H9 (cell line): ENCODE results near the gene FRG2C. TPM values are rescaled to one million over a fixed set of nuclear protein-coding genes. Genes with fewer than 3 reads are reported as not detected.
"Not testable (repeated sequence)": the region's sequence is repeated elsewhere in the genome, so short reads cannot be mapped to it uniquely, and the experiment has no call there.

Experiments
- DNase-seq: peaks from one replicate; pipeline ENCODE4 v3.0.0-alpha.2; 2017
- H2AFZ ChIP-seq: one replicate; pipeline ENCODE4 v1.6.1; 2013; ENCODE audit warnings: mild to moderate bottlenecking, low read length, control low read depth, moderate library complexity
- H2AK5ac ChIP-seq: 2 replicates; pipeline ENCODE4 v1.6.1; 2013; ENCODE audit warnings: low read length, control low read depth, mixed read lengths; ENCODE audit not compliant: insufficient read length
- H2BK120ac ChIP-seq: one replicate; pipeline ENCODE4 v1.6.1; 2013; ENCODE audit warnings: low read depth, mild to moderate bottlenecking, low read length, control low read depth, inconsistent platforms; ENCODE audit not compliant: poor library complexity, severe bottlenecking
- H2BK12ac ChIP-seq: 2 replicates; pipeline ENCODE4 v1.6.1; 2013; ENCODE audit warnings: low read length, control low read depth, mixed read lengths, low read depth; ENCODE audit not compliant: insufficient read length
- H2BK15ac ChIP-seq: 2 replicates; pipeline ENCODE4 v1.6.1; 2013; ENCODE audit warnings: low read depth, low read length, control low read depth
- H2BK20ac ChIP-seq: one replicate; pipeline ENCODE4 v1.6.1; 2013; ENCODE audit warnings: low read depth, mild to moderate bottlenecking, low read length, control low read depth, inconsistent platforms; ENCODE audit not compliant: poor library complexity, severe bottlenecking
- H2BK5ac ChIP-seq: 2 replicates; pipeline ENCODE4 v1.6.1; 2013; ENCODE audit warnings: low read length, control low read depth, mixed read lengths; ENCODE audit not compliant: insufficient read length
- H3K14ac ChIP-seq: 2 replicates; pipeline ENCODE4 v1.6.1; 2013; ENCODE audit warnings: low read length, control low read depth; ENCODE audit not compliant: insufficient read depth
- H3K18ac ChIP-seq: 2 replicates; pipeline ENCODE4 v1.6.1; 2013; ENCODE audit warnings: low read depth, mild to moderate bottlenecking, mixed read lengths, low read length, control low read depth; ENCODE audit not compliant: insufficient read length
- H3K23ac ChIP-seq: 2 replicates; pipeline ENCODE4 v1.6.1; 2013; ENCODE audit warnings: low read length, control low read depth, mixed read lengths, low read depth; ENCODE audit not compliant: insufficient read length
- H3K23me2 ChIP-seq: 2 replicates; pipeline ENCODE4 v1.6.1; 2013; ENCODE audit warnings: low read depth, mild to moderate bottlenecking, mixed read lengths, low read length, control low read depth; ENCODE audit not compliant: insufficient read length, poor library complexity, severe bottlenecking
- H3K27ac ChIP-seq: 2 replicates; pipeline ENCODE4 v1.5.1; 2013; ENCODE audit warnings: low read length, control low read depth, mixed read lengths, low read depth; ENCODE audit not compliant: insufficient read length
- H3K27me3 ChIP-seq: 2 replicates; pipeline ENCODE4 v1.6.1; 2013; ENCODE audit warnings: low read length, control low read depth, inconsistent platforms; ENCODE audit not compliant: insufficient read depth
- H3K4ac ChIP-seq: 2 replicates; pipeline ENCODE4 v1.6.1; 2013; ENCODE audit warnings: low read depth, mild to moderate bottlenecking, control low read depth, inconsistent platforms, low read length, moderate library complexity
- H3K4me1 ChIP-seq: 2 replicates; pipeline ENCODE4 v1.6.1; 2013; ENCODE audit warnings: low read length, control low read depth, inconsistent platforms; ENCODE audit not compliant: insufficient read depth
- H3K4me2 ChIP-seq: 2 replicates; pipeline ENCODE4 v1.6.1; 2013; ENCODE audit warnings: low read length, control low read depth, mixed read lengths; ENCODE audit not compliant: insufficient read length, insufficient read depth
- H3K56ac ChIP-seq: 2 replicates; pipeline ENCODE4 v1.6.1; 2013; ENCODE audit warnings: low read depth, mild to moderate bottlenecking, mixed read lengths, low read length, control low read depth; ENCODE audit not compliant: insufficient read length
- H3K79me1 ChIP-seq: 2 replicates; pipeline ENCODE4 v1.6.1; 2013; ENCODE audit warnings: low read depth, mild to moderate bottlenecking, moderate library complexity, low read length, control low read depth, inconsistent platforms; ENCODE audit not compliant: insufficient read depth, poor library complexity, severe bottlenecking
- H3K79me2 ChIP-seq: 2 replicates; pipeline ENCODE4 v1.6.1; 2013; ENCODE audit warnings: low read length, control low read depth, inconsistent platforms; ENCODE audit not compliant: insufficient read depth
- H3K9ac ChIP-seq: 2 replicates; pipeline ENCODE4 v1.6.1; 2013; ENCODE audit warnings: low read length, control low read depth, mixed read lengths; ENCODE audit not compliant: insufficient read length; ENCODE audit errors: extremely low read depth
- H3K9me3 ChIP-seq: one replicate; pipeline ENCODE4 v1.6.1; 2013; ENCODE audit warnings: low read depth, low read length, inconsistent platforms; ENCODE audit not compliant: control insufficient read depth
- H3T11ph ChIP-seq: one replicate; pipeline ENCODE4 v1.6.1; 2013; ENCODE audit warnings: mild to moderate bottlenecking, low read length, control low read depth, inconsistent platforms
- H4K20me1 ChIP-seq: one replicate; pipeline ENCODE4 v1.6.1; 2013; ENCODE audit not compliant: control insufficient read depth, insufficient read length, insufficient read depth
- H4K5ac ChIP-seq: 2 replicates; pipeline ENCODE4 v1.6.1; 2013; ENCODE audit warnings: low read depth, mild to moderate bottlenecking, mixed read lengths, low read length, control low read depth; ENCODE audit not compliant: insufficient read length
- H4K8ac ChIP-seq: replicated peaks from 2 replicates; pipeline ENCODE4 v1.6.1; 2013; ENCODE audit warnings: low read length, control low read depth, mixed read lengths, low read depth; ENCODE audit not compliant: insufficient read length
- H4K91ac ChIP-seq: 2 replicates; pipeline ENCODE4 v1.6.1; 2013; ENCODE audit warnings: low read depth, mild to moderate bottlenecking, moderate library complexity, mixed read lengths, low read length, control low read depth; ENCODE audit not compliant: insufficient read length
- H3K27ac Mint-ChIP-seq, 3 experiments: 2 replicates in 2 of 3; 3 replicates in 1 of 3; pipeline ENCODE4 v1.8.0; 2020 to 2021; ENCODE audit warnings: mixed read lengths in 3 of 3, mild to moderate bottlenecking in 1 of 3, moderate library complexity in 1 of 3
- H3K27me3 Mint-ChIP-seq: 2 replicates; pipeline ENCODE4 v1.8.0; 2021; ENCODE audit warnings: low read depth, mild to moderate bottlenecking, moderate library complexity, mixed read lengths
- H3K36me3 Mint-ChIP-seq, 3 experiments: 2 replicates in 2 of 3; 3 replicates in 1 of 3; pipeline ENCODE4 v1.8.0; 2020 to 2021; ENCODE audit warnings: low read depth in 3 of 3, mixed read lengths in 3 of 3; ENCODE audit not compliant: insufficient read depth in 1 of 3
- H3K4me1 Mint-ChIP-seq, 2 experiments: 2 replicates each; pipeline ENCODE4 v1.8.0; 2020; ENCODE audit warnings: mixed read lengths in 2 of 2
- H3K4me3 Mint-ChIP-seq, 2 experiments: 2 replicates in 1 of 2; 3 replicates in 1 of 2; pipeline ENCODE4 v1.8.0; 2020 to 2021; ENCODE audit warnings: mild to moderate bottlenecking in 2 of 2, mixed read lengths in 2 of 2, moderate library complexity in 1 of 2
- H3K9me3 Mint-ChIP-seq, 2 experiments: 2 replicates in 1 of 2; 3 replicates in 1 of 2; pipeline ENCODE4 v1.8.0; 2020; ENCODE audit warnings: mild to moderate bottlenecking in 2 of 2, mixed read lengths in 2 of 2, moderate library complexity in 1 of 2
- WGBS: extraction: QIAGEN DNeasy Blood & Tissue Kit; methylation state at CpG from one replicate; pipeline ENCODE4 v1.1.7; 2013; ENCODE audit warnings: missing lambda C conversion rate, low lambda C conversion rate, mixed read lengths; ENCODE audit not compliant: insufficient read length; ENCODE audit errors: extremely low coverage; 5-methylcytosine and 5-hydroxymethylcytosine counted together
- total RNA-seq: library from RNA; stranded (reverse); gene quantifications from 2 replicates; pipeline ENCODE4 v1.2.1, GENCODE V29; 2021

The FRG2C gene
- total RNA-seq, 1 experiment from 2014 or later: not detected

DNA sequence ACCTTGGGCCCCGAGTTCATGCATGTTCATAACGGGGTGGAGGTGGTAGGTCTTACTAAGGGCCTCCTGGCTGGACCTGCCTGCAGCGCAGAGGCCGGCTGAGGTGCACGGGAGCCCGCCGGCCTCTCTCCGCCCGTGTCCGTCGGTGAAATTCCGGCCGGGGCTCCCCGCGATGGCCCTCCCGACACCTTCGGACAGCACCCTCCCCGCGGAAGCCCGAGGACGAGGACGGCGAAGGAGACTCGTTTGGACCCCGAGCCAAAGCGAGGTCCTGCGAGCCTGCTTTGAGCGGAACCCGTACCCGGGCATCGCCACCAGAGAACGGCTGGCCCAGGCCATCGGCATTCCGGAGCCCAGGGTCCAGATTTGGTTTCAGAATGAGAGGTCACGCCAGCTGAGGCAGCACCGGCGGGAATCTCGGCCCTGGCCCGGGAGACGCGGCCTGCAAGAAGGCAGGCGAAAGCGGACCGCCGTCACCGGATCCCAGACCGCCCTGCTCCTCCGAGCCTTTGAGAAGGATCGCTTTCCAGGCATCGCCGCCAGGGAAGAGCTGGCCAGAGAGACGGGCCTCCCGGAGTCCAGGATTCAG is 4.7 kb downstream of the FRG2C start:
- not testable (repeated sequence) for H3K23ac ChIP-seq, H4K5ac ChIP-seq, DNase-seq, H4K8ac ChIP-seq, H3K56ac ChIP-seq, H2BK120ac ChIP-seq, H4K91ac ChIP-seq, H2AK5ac ChIP-seq, H3K27ac Mint-ChIP-seq, H3K18ac ChIP-seq, H2BK20ac ChIP-seq, H3K4ac ChIP-seq, H3K9ac ChIP-seq, H3K79me1 ChIP-seq, H3K14ac ChIP-seq, H2BK5ac ChIP-seq, H2BK15ac ChIP-seq, H4K20me1 ChIP-seq, H3K27ac ChIP-seq, H3K4me1 ChIP-seq, H2BK12ac ChIP-seq, H3K79me2 ChIP-seq, H3T11ph ChIP-seq, H2AFZ ChIP-seq
- Mint-ChIP-seq H3K4me1 (peaks cover 31% of the 10 kb centered on the region in 2 experiments), H3K27me3 (peaks cover 96% of the 10 kb centered on the region), H3K36me3 (peaks cover 6 to 20% (median 13%) of the 10 kb centered on the region in 3 experiments), H3K4me3 (peak overlapping the region; percentile 44 to 77), H3K9me3 (peaks cover 50 to 60% of the 10 kb centered on the region in 2 experiments)
- Histone ChIP-seq H3K4me2 (peak overlapping the region; percentile 82), H3K9me3 (peaks cover 16% of the 10 kb centered on the region), H3K27me3 (peaks cover 30% of the 10 kb centered on the region), H3K23me2 (peaks cover 29% of the 10 kb centered on the region)
- WGBS: no CpG with 5 or more reads among the region's 53 CpGs

GRCh38 chr3:75669348-75670297 is 5.5 kb downstream of the FRG2C start:
- not testable (repeated sequence) for H3K9ac ChIP-seq, H2BK120ac ChIP-seq, H3T11ph ChIP-seq, H3K4me1 ChIP-seq, H2BK5ac ChIP-seq, H3K23ac ChIP-seq, H3K79me2 ChIP-seq, H3K27ac Mint-ChIP-seq, H2BK15ac ChIP-seq, H2AFZ ChIP-seq, H4K5ac ChIP-seq, H3K18ac ChIP-seq, H4K20me1 ChIP-seq, H3K14ac ChIP-seq, H4K8ac ChIP-seq, H3K56ac ChIP-seq, H2BK20ac ChIP-seq, H3K4ac ChIP-seq, H2AK5ac ChIP-seq, H4K91ac ChIP-seq, H3K27ac ChIP-seq, H2BK12ac ChIP-seq, H3K79me1 ChIP-seq
- peaks cover 93% of the 10 kb centered on the region for H3K27me3 Mint-ChIP-seq
- peak overlapping the region; percentile 82 for H3K4me2 ChIP-seq
- DNase-seq: peak; percentile 88
- H3K4me3 Mint-ChIP-seq: peak overlapping the region; percentile 73 to 88
- H3K9me3 Mint-ChIP-seq: peaks cover 44 to 57% of the 10 kb centered on the region in 2 experiments
- H3K9me3 ChIP-seq: peaks cover 18% of the 10 kb centered on the region
- H3K27me3 ChIP-seq: peaks cover 30% of the 10 kb centered on the region
- peaks cover 31% of the 10 kb centered on the region in 2 experiments for H3K4me1 Mint-ChIP-seq
- peaks cover 29% of the 10 kb centered on the region for H3K23me2 ChIP-seq
- WGBS: no CpG with 5 or more reads among the region's 71 CpGs
- peaks cover 6 to 25% (median 13%) of the 10 kb centered on the region in 3 experiments for H3K36me3 Mint-ChIP-seq
